HEK293 (cell line): Measurements from ENCODE around the gene FANCC.
"Not testable (repeated sequence)": the region's sequence is repeated elsewhere in the genome, so short reads cannot be mapped to it uniquely, and the experiment has no call there.

Experiments used
- CTCF ChIA-PET: fragments of 350-600 bp; formaldehyde crosslinking; extraction: SDS; loops from one replicate; lab custom pipeline; 2021; ENCODE audit warnings: antibody characterized with exemption; lab: Yijun Ruan, JAX
- POLR2A ChIA-PET: fragments of 300-600 bp; formaldehyde crosslinking; extraction: SDS; loops from one replicate; lab custom pipeline; 2020; ENCODE audit warnings: antibody characterized with exemption, inconsistent platforms; lab: Yijun Ruan, JAX
- H3K27ac ChIP-seq: fragments of 200-500 bp; sonication (Bioruptor generic); 2 replicates; pipeline ENCODE4 v1.5.1; 2014; ENCODE audit warnings: low read depth, low read length, control low read depth, inconsistent platforms; ENCODE audit errors: extremely low read depth
- H3K36me3 ChIP-seq, 2 experiments: fragments of 200-500 bp in 1 of 2; sonication (Bioruptor generic) in 1 of 2; 1 replicate in 1 of 2; 2 replicates in 1 of 2; pipeline ENCODE4 v1.5.1; 2014 to 2017; ENCODE audit warnings: inconsistent platforms in 2 of 2, low read length in 2 of 2; ENCODE audit not compliant: control insufficient read depth in 2 of 2, insufficient read depth in 1 of 2
- H3K4me1 ChIP-seq: fragments of 200-500 bp; sonication (Bioruptor generic); 2 replicates; pipeline ENCODE4 v1.5.1; 2014; ENCODE audit warnings: mild to moderate bottlenecking, low read length, inconsistent platforms; ENCODE audit not compliant: control insufficient read depth, insufficient read depth
- H3K4me3 ChIP-seq: 2 replicates; pipeline ENCODE4 v1.5.1; 2011; ENCODE audit warnings: low read depth, mild to moderate bottlenecking, control low read depth, low read length, moderate library complexity
- H3K9me3 ChIP-seq: fragments of 200-500 bp; sonication (Bioruptor generic); 2 replicates; pipeline ENCODE4 v1.5.1; 2014; ENCODE audit warnings: low read depth, low read length, inconsistent platforms; ENCODE audit not compliant: control insufficient read depth, insufficient read depth
- BCL6B ChIP-seq: fragments of 450-650 bp; formaldehyde crosslinking; IDR thresholded peaks from 2 replicates; pipeline ENCODE4 v1.5.1; 2017; ENCODE audit warnings: missing biosample characterization, missing genetic modification characterization
- GLI2 ChIP-seq: fragments of 450-650 bp; formaldehyde crosslinking; IDR thresholded peaks from 2 replicates; pipeline ENCODE4; 2017; ENCODE audit warnings: missing biosample characterization, missing genetic modification characterization, low read depth, borderline replicate concordance
- IKZF3 ChIP-seq: fragments of 450-650 bp; IDR thresholded peaks from 2 replicates; pipeline ENCODE4 v1.5.0; 2018; ENCODE audit warnings: missing biosample characterization, mild to moderate bottlenecking, missing genetic modification characterization, moderate library complexity
- KLF16 ChIP-seq: fragments of 450-650 bp; formaldehyde crosslinking; IDR thresholded peaks from 2 replicates; pipeline ENCODE4 v1.5.1; 2017; ENCODE audit warnings: missing biosample characterization, missing genetic modification characterization
- OVOL3 ChIP-seq: fragments of 450-650 bp; formaldehyde crosslinking; IDR thresholded peaks from 2 replicates; pipeline ENCODE4 v1.5.1; 2016; ENCODE audit warnings: missing biosample characterization, missing genetic modification characterization
- SALL2 ChIP-seq: fragments of 450-650 bp; formaldehyde crosslinking; IDR thresholded peaks from 2 replicates; pipeline ENCODE4 v1.5.0; 2017; ENCODE audit warnings: missing biosample characterization, mild to moderate bottlenecking, missing genetic modification characterization, borderline replicate concordance
- WT1 ChIP-seq: fragments of 450-650 bp; formaldehyde crosslinking; IDR thresholded peaks from 2 replicates; pipeline ENCODE4 v1.5.1; 2016; ENCODE audit warnings: missing biosample characterization, missing genetic modification characterization
- ZIC2 ChIP-seq: fragments of 450-650 bp; formaldehyde crosslinking; IDR thresholded peaks from 2 replicates; pipeline ENCODE4 v1.5.1; 2016; ENCODE audit warnings: missing biosample characterization, missing genetic modification characterization
- ZNF140 ChIP-seq: fragments of 450-650 bp; formaldehyde crosslinking; IDR thresholded peaks from 2 replicates; pipeline ENCODE4 v1.5.1; 2016; ENCODE audit warnings: missing biosample characterization, missing genetic modification characterization
- ZNF274 ChIP-seq, 2 experiments: fragments of 200-500 bp in 1 of 2; fragments of 450-650 bp in 1 of 2; sonication (Bioruptor generic) in 1 of 2; formaldehyde crosslinking in 1 of 2; IDR thresholded peaks; 2 replicates each; pipeline versions ENCODE4 v1.5.1 to v1.6.1; 2014 to 2016; ENCODE audit warnings: borderline replicate concordance in 1 of 2, inconsistent platforms in 1 of 2, low read length in 1 of 2, missing biosample characterization in 1 of 2, missing genetic modification characterization in 1 of 2
- ZNF302 ChIP-seq: fragments of 450-650 bp; formaldehyde crosslinking; IDR thresholded peaks from 2 replicates; pipeline ENCODE4 v1.5.1; 2016; ENCODE audit warnings: missing biosample characterization, missing genetic modification characterization, low read depth
- ZNF433 ChIP-seq: fragments of 450-650 bp; formaldehyde crosslinking; IDR thresholded peaks from 2 replicates; pipeline ENCODE4 v1.5.1; 2016; ENCODE audit warnings: missing biosample characterization, missing genetic modification characterization, low read depth
- ZNF529 ChIP-seq: fragments of 450-650 bp; formaldehyde crosslinking; IDR thresholded peaks from 2 replicates; pipeline ENCODE4 v1.5.1; 2017; ENCODE audit warnings: missing genetic modification characterization, missing biosample characterization; ENCODE audit not compliant: insufficient replicate concordance
- ZNF555 ChIP-seq: fragments of 450-650 bp; formaldehyde crosslinking; conservative IDR thresholded peaks from 2 replicates; pipeline ENCODE4 v1.5.1; 2017; ENCODE audit warnings: missing biosample characterization, mild to moderate bottlenecking, missing genetic modification characterization, inconsistent platforms
- ZNF645 ChIP-seq: fragments of 450-650 bp; formaldehyde crosslinking; IDR thresholded peaks from 2 replicates; pipeline ENCODE4; 2016; ENCODE audit warnings: missing biosample characterization, missing genetic modification characterization
- ZNF776 ChIP-seq: fragments of 450-650 bp; formaldehyde crosslinking; IDR thresholded peaks from 2 replicates; pipeline ENCODE4 v1.5.0; 2017; ENCODE audit warnings: missing biosample characterization, missing genetic modification characterization, borderline replicate concordance
- ZNF785 ChIP-seq: fragments of 450-650 bp; formaldehyde crosslinking; IDR thresholded peaks from 2 replicates; pipeline ENCODE4 v1.5.1; 2016; ENCODE audit warnings: missing biosample characterization, missing genetic modification characterization
- TF ChIP-seq, protein P1 (sequence below): fragments of 450-650 bp; formaldehyde crosslinking; IDR thresholded peaks from 2 replicates; pipeline ENCODE4 v1.5.1; 2016; ENCODE audit warnings: missing biosample characterization, missing genetic modification characterization
- TF ChIP-seq, protein P2 (sequence below): fragments of 450-650 bp; formaldehyde crosslinking; IDR thresholded peaks from 2 replicates; pipeline ENCODE4 v1.5.1; 2017; ENCODE audit warnings: missing biosample characterization, missing genetic modification characterization

Gene FANCC

DNA sequence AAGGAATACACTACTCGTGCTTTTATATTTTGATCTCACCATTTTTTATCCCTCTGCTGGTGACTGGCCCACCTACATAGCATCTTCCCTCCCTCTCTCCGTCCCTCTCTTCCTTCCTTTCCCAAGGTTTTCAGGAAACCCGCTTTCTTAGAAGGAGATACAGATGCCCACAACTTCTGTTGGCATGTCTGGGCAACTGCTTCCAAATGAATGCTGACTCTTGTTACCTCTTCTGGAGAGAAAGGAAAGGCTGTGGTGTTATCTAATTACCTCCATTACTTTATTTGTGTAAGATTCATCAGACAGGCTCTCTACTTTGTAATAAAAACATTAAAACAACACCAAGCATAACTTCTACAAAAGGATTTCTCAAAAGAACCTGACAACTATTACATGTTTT, 20.2 kb downstream of the FANCC start:
- ChIA-PET CTCF (no interaction called here), POLR2A (no interaction called here)
- no peaks in the 10 kb centered on the region for H3K4me1 ChIP-seq
- H3K4me3 ChIP-seq = no peak overlapping the region
- TF ChIP-seq KLF16 (no peak), BCL6B (tag by site-specific recombination) (0 out of 2 replicates have a peak, but pooled peaks have one; percentile 38), ZIC2 (tag by site-specific recombination) (no peak), ZNF433 (tag by site-specific recombination) (no peak), IKZF3 (peak; percentile 10; the same call in 1 of the 2 replicates), ZNF555 (tag by site-specific recombination) (no peak)
- no peaks in the 10 kb centered on the region for H3K9me3 ChIP-seq
- H3K27ac ChIP-seq = no peak overlapping the region
- no peaks in the 10 kb centered on the region for H3K36me3 ChIP-seq

- CTCF ChIA-PET = no interaction called here
- POLR2A ChIA-PET = no interaction called here
- TF ChIP-seq ZNF302 (tag by site-specific recombination) (no peak), GLI2 (tag by site-specific recombination) (no peak), ZNF274 (IDR thresholded peaks at IDR 0.05; ENCODE audit: low read length) (no peak), ZNF274 (tag by site-specific recombination; IDR thresholded peaks at IDR 0.05; ENCODE audit: borderline replicate concordance) (no peak), ZNF433 (tag by site-specific recombination) (no peak), ZNF785 (tag by site-specific recombination) (no peak), ZNF776 (no peak), ZNF140 (no peak), ZNF529 (no peak), WT1 (tag by site-specific recombination) (no peak), OVOL3 (no peak), ZNF645 (tag by site-specific recombination) (no peak), SALL2 (tag by site-specific recombination) (no peak)
- TF ChIP-seq, protein P1, sequence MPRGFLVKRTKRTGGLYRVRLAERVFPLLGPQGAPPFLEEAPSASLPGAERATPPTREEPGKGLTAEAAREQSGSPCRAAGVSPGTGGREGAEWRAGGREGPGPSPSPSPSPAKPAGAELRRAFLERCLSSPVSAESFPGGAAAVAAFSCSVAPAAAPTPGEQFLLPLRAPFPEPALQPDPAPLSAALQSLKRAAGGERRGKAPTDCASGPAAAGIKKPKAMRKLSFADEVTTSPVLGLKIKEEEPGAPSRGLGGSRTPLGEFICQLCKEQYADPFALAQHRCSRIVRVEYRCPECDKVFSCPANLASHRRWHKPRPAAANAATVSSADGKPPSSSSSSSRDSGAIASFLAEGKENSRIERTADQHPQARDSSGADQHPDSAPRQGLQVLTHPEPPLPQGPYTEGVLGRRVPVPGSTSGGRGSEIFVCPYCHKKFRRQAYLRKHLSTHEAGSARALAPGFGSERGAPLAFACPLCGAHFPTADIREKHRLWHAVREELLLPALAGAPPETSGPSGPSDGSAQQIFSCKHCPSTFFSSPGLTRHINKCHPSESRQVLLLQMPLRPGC (tag by site-specific recombination) = no peak
- TF ChIP-seq, protein P2, sequence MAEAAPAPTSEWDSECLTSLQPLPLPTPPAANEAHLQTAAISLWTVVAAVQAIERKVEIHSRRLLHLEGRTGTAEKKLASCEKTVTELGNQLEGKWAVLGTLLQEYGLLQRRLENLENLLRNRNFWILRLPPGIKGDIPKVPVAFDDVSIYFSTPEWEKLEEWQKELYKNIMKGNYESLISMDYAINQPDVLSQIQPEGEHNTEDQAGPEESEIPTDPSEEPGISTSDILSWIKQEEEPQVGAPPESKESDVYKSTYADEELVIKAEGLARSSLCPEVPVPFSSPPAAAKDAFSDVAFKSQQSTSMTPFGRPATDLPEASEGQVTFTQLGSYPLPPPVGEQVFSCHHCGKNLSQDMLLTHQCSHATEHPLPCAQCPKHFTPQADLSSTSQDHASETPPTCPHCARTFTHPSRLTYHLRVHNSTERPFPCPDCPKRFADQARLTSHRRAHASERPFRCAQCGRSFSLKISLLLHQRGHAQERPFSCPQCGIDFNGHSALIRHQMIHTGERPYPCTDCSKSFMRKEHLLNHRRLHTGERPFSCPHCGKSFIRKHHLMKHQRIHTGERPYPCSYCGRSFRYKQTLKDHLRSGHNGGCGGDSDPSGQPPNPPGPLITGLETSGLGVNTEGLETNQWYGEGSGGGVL (tag by site-specific recombination) = no peak
- H3K9me3 ChIP-seq = no peaks in the 10 kb centered on the region
- H3K4me1 ChIP-seq = no peaks in the 10 kb centered on the region
- no peak overlapping the region for H3K27ac ChIP-seq
- no peak overlapping the region for H3K4me3 ChIP-seq
- no peaks in the 10 kb centered on the region for H3K36me3 ChIP-seq
These were observed 20.7 kb downstream of the FANCC start for GRCh38 chr9:95296761-95297160.

DNA sequence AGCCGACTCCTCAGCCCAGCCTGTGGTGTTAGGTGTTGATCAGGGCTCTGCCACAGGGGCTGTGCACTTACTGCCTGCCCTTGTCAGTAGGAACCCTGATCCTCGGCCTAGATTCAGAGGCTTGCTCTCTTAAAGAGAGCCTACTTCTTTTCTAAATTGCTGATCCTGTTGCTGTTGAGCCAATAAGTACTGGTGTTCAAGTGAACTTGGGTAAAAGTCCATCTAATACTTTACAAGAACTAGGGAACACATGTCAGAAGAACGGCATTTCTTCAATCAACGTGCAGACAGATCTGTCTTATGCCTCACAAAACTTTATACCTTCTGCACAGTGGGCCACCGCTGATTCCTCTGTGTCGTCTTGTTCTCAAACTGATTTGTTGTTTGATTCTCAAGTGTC, 24.2 kb downstream of the FANCC start:
- H3K4me3 ChIP-seq, H3K4me1 ChIP-seq, H3K27ac ChIP-seq, H3K9me3 ChIP-seq, H3K36me3 ChIP-seq, CTCF ChIA-PET, POLR2A ChIA-PET: not testable (repeated sequence)
